Suprapubic skin (tissue), 4 donors: ENCODE data around the gene BICRAL. TPM values are rescaled to one million over a fixed set of nuclear protein-coding genes. Genes with fewer than 3 reads are reported as not detected.

Experiments
- DNase-seq, 2 donors: peaks; one replicate each; pipeline ENCODE4 v3.0.0-alpha.2; 2019; ENCODE audit warnings: low spot score in 2 of 2
- H3K27ac ChIP-seq: fragments of 200-600 bp; sonication (generic); one replicate; pipeline ENCODE4 v1.5.1; 2019
- H3K27me3 ChIP-seq: fragments of 200-600 bp; sonication (generic); one replicate; pipeline ENCODE4 v1.5.1; 2019
- H3K36me3 ChIP-seq: fragments of 200-600 bp; sonication (generic); one replicate; pipeline ENCODE4 v1.5.1; 2019
- H3K4me1 ChIP-seq: fragments of 200-600 bp; sonication (generic); one replicate; pipeline ENCODE4 v1.5.1; 2019
- H3K4me3 ChIP-seq: fragments of 200-600 bp; sonication (generic); one replicate; pipeline ENCODE4 v1.5.1; 2019; ENCODE audit warnings: mild to moderate bottlenecking
- H3K9me3 ChIP-seq: fragments of 200-600 bp; sonication (generic); one replicate; pipeline ENCODE4 v1.5.1; 2019
- CTCF ChIP-seq, 2 donors: fragments of 200-600 bp in 1 of 2; fragments of 450-650 bp in 1 of 2; sonication (generic) in 1 of 2; IDR thresholded peaks; one replicate each; pipeline ENCODE4 v1.5.1; 2016 to 2019; ENCODE audit warnings: antibody characterized with exemption in 2 of 2, mild to moderate bottlenecking in 1 of 2, moderate library complexity in 1 of 2
- EP300 ChIP-seq: sonication (generic); formaldehyde crosslinking; IDR thresholded peaks from one replicate; pipeline ENCODE4 v1.6.1; 2017; ENCODE audit warnings: antibody characterized with exemption
- POLR2A ChIP-seq, 2 donors: fragments of 450-650 bp; IDR thresholded peaks; one replicate each; pipeline ENCODE4 v1.6.1; 2017; ENCODE audit warnings: antibody characterized with exemption in 2 of 2, mild to moderate bottlenecking in 2 of 2, moderate library complexity in 2 of 2
- POLR2AphosphoS5 ChIP-seq, 3 donors: sonication (generic); formaldehyde crosslinking; IDR thresholded peaks; one replicate each; pipeline ENCODE4 v1.6.1; 2017; ENCODE audit warnings: antibody characterized with exemption in 3 of 3
- WGBS: methylation state at CpG from one replicate; pipeline ENCODE4 v1.1.5; 2018; 5-methylcytosine and 5-hydroxymethylcytosine counted together
- total RNA-seq, 4 donors: library from RNA; depleted of rRNA; stranded (reverse); fragments of >200 nt; gene quantifications; one replicate each; pipeline ENCODE4 v1.1.0, GENCODE V29; 2016

BICRAL gene
- total RNA-seq, 4 donors from 2014 or later = 20.7 to 28.2 (median 25.4) TPM

DNA sequence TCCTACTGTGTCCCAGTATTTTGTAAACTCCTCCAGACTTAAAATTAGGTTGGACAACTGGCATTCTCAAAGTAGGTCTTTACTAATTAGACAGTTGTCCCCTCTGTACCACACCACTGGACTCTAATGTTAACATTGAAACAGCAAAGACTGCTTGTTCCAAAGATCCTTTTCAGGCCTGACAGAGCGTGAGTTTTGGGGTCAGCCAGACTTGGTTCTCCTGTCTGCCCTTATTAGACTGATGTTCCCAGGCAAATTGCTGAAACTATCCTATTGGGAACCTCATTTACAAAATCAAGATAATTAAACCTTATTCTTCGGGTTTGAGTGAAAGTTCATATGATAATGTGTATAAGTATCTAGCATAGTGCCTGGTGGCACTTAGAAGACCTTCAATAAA lies 3.7 kb upstream of the BICRAL start:
- 94% methylated on average over 2 of the region's 2 CpGs for WGBS
- Histone ChIP-seq H3K4me1 (peaks cover 35% of the 10 kb centered on the region), H3K27ac (no peak overlapping the region), H3K36me3 (no peaks in the 10 kb centered on the region), H3K27me3 (no peaks in the 10 kb centered on the region), H3K4me3 (no peak overlapping the region), H3K9me3 (no peaks in the 10 kb centered on the region)
- DNase-seq = no peak
- no peak for TF ChIP-seq CTCF (IDR thresholded peaks at IDR 0.05)
- no peak for TF ChIP-seq POLR2AphosphoS5 (IDR thresholded peaks at IDR 0.05)
- no peak for TF ChIP-seq POLR2A (IDR thresholded peaks at IDR 0.05)
- no peak for TF ChIP-seq EP300

DNA sequence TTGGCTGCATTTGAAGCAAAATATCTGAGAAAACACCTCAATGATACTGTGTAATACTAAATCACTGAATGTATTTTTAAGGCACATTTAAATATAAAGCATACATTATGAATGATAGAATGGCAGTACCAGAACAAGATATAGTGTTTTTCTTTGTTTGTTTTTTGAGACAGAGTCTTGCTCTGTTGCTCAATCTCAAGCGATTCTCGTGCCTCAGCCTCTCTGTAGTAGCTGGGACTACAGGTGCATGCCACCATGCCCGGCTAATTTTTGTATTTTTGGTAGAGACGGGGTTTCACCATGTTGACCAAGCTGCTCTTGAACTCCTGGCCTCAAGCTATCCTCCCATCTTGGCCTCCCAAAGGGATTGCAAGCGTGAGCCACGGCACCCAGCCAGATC lies 2.3 kb upstream of the BICRAL start:
- Histone ChIP-seq H3K4me3 (no peak overlapping the region), H3K36me3 (no peaks in the 10 kb centered on the region), H3K9me3 (no peaks in the 10 kb centered on the region), H3K27me3 (no peaks in the 10 kb centered on the region), H3K4me1 (peaks cover 31% of the 10 kb centered on the region), H3K27ac (peak overlapping the region; percentile 67)
- WGBS = 75% methylated on average over 6 of the region's 6 CpGs
- TF ChIP-seq EP300 (no peak), POLR2AphosphoS5 (IDR thresholded peaks at IDR 0.05) (no peak), POLR2A (IDR thresholded peaks at IDR 0.05) (no peak), CTCF (IDR thresholded peaks at IDR 0.05) (no peak)
- DNase-seq = no peak

DNA sequence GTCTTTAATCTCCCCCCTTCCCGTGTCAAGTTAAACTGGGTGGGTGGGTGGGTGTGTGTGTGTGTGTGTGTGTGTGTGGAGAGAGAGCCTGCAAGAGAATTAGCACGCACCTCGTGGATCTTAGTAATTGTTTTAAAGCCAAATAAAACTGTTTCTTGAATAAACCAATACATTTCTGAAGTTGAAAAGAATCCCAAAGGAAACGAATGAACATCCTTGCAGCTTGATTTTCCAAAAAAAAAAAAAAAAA lies 381 bp upstream of the BICRAL start:
- H3K4me1 ChIP-seq = peaks cover 48% of the 10 kb centered on the region
- WGBS = 0% methylated on average over 4 of the region's 4 CpGs
- no peaks in the 10 kb centered on the region for H3K9me3 ChIP-seq
- H3K4me3 ChIP-seq = peak overlapping the region; percentile 97
- H3K27ac ChIP-seq = peak overlapping the region; percentile 100
- TF ChIP-seq EP300 (no peak), CTCF (IDR thresholded peaks at IDR 0.05) (no peak), POLR2A (IDR thresholded peaks at IDR 0.05) (no peak), POLR2AphosphoS5 (IDR thresholded peaks at IDR 0.05) (no peak)
- no peaks in the 10 kb centered on the region for H3K36me3 ChIP-seq
- no peaks in the 10 kb centered on the region for H3K27me3 ChIP-seq
- no peak for DNase-seq

GRCh38 chr6:42782689-42783176 lies 881 bp downstream of the BICRAL start:
- DNase-seq = peak; percentile 86 to 87
- WGBS = under 1% methylated on average over 40 of the region's 51 CpGs
- Histone ChIP-seq H3K27ac (peak overlapping the region; percentile 100), H3K27me3 (no peaks in the 10 kb centered on the region), H3K9me3 (no peaks in the 10 kb centered on the region), H3K4me1 (peaks cover 53% of the 10 kb centered on the region), H3K4me3 (peak overlapping the region; percentile 97), H3K36me3 (no peaks in the 10 kb centered on the region)
- TF ChIP-seq EP300 (no peak), POLR2A (IDR thresholded peaks at IDR 0.05) (peak; percentile 81 to 86), POLR2AphosphoS5 (IDR thresholded peaks at IDR 0.05) (peak; percentile 55 to 71 (median 63)), CTCF (IDR thresholded peaks at IDR 0.05) (no peak)

GRCh38 chr6:42783177-42783875 lies 1.5 kb downstream of the BICRAL start:
- H3K4me3 ChIP-seq = peak overlapping the region; percentile 97
- DNase-seq = peak; percentile 86 to 92
- TF ChIP-seq POLR2A (IDR thresholded peaks at IDR 0.05) = peak in 1 of 2 donors; percentile 43
- TF ChIP-seq CTCF (IDR thresholded peaks at IDR 0.05) = no peak
- no peak for TF ChIP-seq EP300
- TF ChIP-seq POLR2AphosphoS5 (IDR thresholded peaks at IDR 0.05) = peak in 2 of 3 donors; percentile 61 to 78
- no peaks in the 10 kb centered on the region for H3K9me3 ChIP-seq
- H3K4me1 ChIP-seq = peaks cover 55% of the 10 kb centered on the region
- peak overlapping the region; percentile 100 for H3K27ac ChIP-seq
- H3K36me3 ChIP-seq = no peaks in the 10 kb centered on the region
- no peaks in the 10 kb centered on the region for H3K27me3 ChIP-seq
- WGBS = 2% methylated on average over 19 of the region's 79 CpGs
